K562 (cell line): ENCODE results near the gene B3GAT3. TPM values are rescaled to one million over a fixed set of nuclear protein-coding genes. Genes with fewer than 3 reads are reported as not detected.
A peak's percentile ranks its signal among the peaks of the same experiment; 100 is the strongest.

ENCODE experiments used
- ATAC-seq: fragments of 200-7000 bp; cut with Tn5 transposase; 3 replicates; pipeline ENCODE4 v1.9.1; 2020; ENCODE audit warnings: moderate library complexity
- BruUV-seq: library from RNA; stranded (reverse); fragments of 400-500 nt; replicated peaks from 2 replicates; lab custom pipeline; 2021; lab: Mats Ljungman, UMichigan
- CTCF ChIA-PET: fragments of 300-600 bp; formaldehyde crosslinking; extraction: SDS; loops from one replicate; lab custom pipeline; 2021; ENCODE audit warnings: low intra/inter-chr PET ratio; lab: Yijun Ruan, JAX
- POLR2A ChIA-PET: fragments of 300-600, 350-650 bp; sonication (Branson Sonifier 250); formaldehyde crosslinking; extraction: SDS; loops from one replicate; lab custom pipeline; 2021; ENCODE audit warnings: antibody characterized with exemption, inconsistent platforms; lab: Yijun Ruan, JAX
- DNase-seq, 4 experiments: peaks; one replicate each; pipeline versions ENCODE4 v3.0.0 to v3.0.0-alpha.2; 2011 to 2018; ENCODE audit warnings: low spot score in 3 of 4, mixed read lengths in 3 of 4; ENCODE audit errors: extremely low read depth in 1 of 4
- FAIRE-seq: peaks from 2 replicates; lab custom pipeline; 2011; peaks lifted over from hg19 to GRCh38; lab: Jason Lieb, UNC
- H2AFZ ChIP-seq: 2 replicates; pipeline ENCODE4 v1.6.0; 2011; ENCODE audit warnings: low read depth, low read length, control low read depth, inconsistent platforms
- H3K27ac ChIP-seq: fragments of 200-600 bp; 3 replicates; pipeline ENCODE4 v1.8.0; 2011; ENCODE audit warnings: low read depth, mild to moderate bottlenecking, control low read depth, inconsistent platforms, low read length, moderate library complexity, mixed read lengths; ENCODE audit errors: extremely low read depth
- H3K27me3 ChIP-seq, 2 experiments: fragments of 300-600 bp in 1 of 2; 2 replicates in 1 of 2; 3 replicates in 1 of 2; pipeline versions ENCODE4 v1.6.0 to v1.8.0; 2011; ENCODE audit warnings: inconsistent platforms in 2 of 2, low read length in 2 of 2, mild to moderate bottlenecking in 1 of 2, mixed read lengths in 1 of 2, moderate library complexity in 1 of 2; ENCODE audit not compliant: control insufficient read depth in 2 of 2, insufficient read depth in 2 of 2
- H3K36me3 ChIP-seq: fragments of 300-600 bp; 3 replicates; pipeline ENCODE4 v1.8.0; 2011; ENCODE audit warnings: mild to moderate bottlenecking, low read length, inconsistent platforms; ENCODE audit not compliant: control insufficient read depth, insufficient read depth
- H3K4me1 ChIP-seq, 2 experiments: fragments of 200-600 bp in 1 of 2; replicated peaks in 1 of 2; 2 replicates in 1 of 2; 3 replicates in 1 of 2; pipeline versions ENCODE4 v1.5.1 to v1.8.0; 2011; ENCODE audit warnings: inconsistent platforms in 2 of 2, low read length in 2 of 2, mild to moderate bottlenecking in 1 of 2, mixed read lengths in 1 of 2, moderate library complexity in 1 of 2; ENCODE audit not compliant: control insufficient read depth in 2 of 2, insufficient read depth in 2 of 2
- H3K4me2 ChIP-seq: 2 replicates; pipeline ENCODE4 v1.6.1; 2011; ENCODE audit warnings: low read length, control low read depth, inconsistent platforms, mixed read lengths; ENCODE audit not compliant: insufficient read depth
- H3K4me3 ChIP-seq: fragments of 200-600 bp; sonication (generic), shearing (Covaris generic); 2 replicates; pipeline ENCODE4 v1.5.1; 2016; ENCODE audit warnings: control low read depth, inconsistent platforms
- H3K79me2 ChIP-seq: fragments of 200-600 bp; 3 replicates; pipeline ENCODE4 v1.8.0; 2011; ENCODE audit warnings: low read length, inconsistent platforms; ENCODE audit not compliant: control insufficient read depth, insufficient read depth
- H3K9ac ChIP-seq, 2 experiments: 2 replicates each; pipeline versions ENCODE4 v1.6.0 to v1.6.1; 2011; ENCODE audit warnings: low read depth in 2 of 2, low read length in 2 of 2, control low read depth in 1 of 2, inconsistent platforms in 1 of 2, mild to moderate bottlenecking in 1 of 2, mixed read lengths in 1 of 2; ENCODE audit not compliant: insufficient read depth in 1 of 2
- H3K9me1 ChIP-seq: one replicate; pipeline ENCODE4 v1.6.0; 2011; ENCODE audit warnings: inconsistent platforms, mild to moderate bottlenecking, low read length, moderate library complexity; ENCODE audit not compliant: control insufficient read depth, insufficient read depth
- H3K9me3 ChIP-seq: replicated peaks from 2 replicates; pipeline ENCODE4 v1.5.1; 2011; ENCODE audit warnings: low read depth, low read length, inconsistent platforms; ENCODE audit not compliant: control insufficient read depth, insufficient read depth
- H4K20me1 ChIP-seq: replicated peaks from 2 replicates; pipeline ENCODE4 v1.6.1; 2011; ENCODE audit warnings: low read length, inconsistent platforms, mixed read lengths; ENCODE audit not compliant: control insufficient read depth, insufficient read depth
- ATF1 ChIP-seq, 2 experiments: fragments of 450-650 bp in 1 of 2; IDR thresholded peaks; 2 replicates each; pipeline ENCODE4 v1.6.1; 2016; ENCODE audit warnings: missing compliant biosample characterization in 1 of 2, missing genetic modification characterization in 1 of 2
- DPF2 ChIP-seq: fragments of 450-650 bp; IDR thresholded peaks from 2 replicates; pipeline ENCODE4 v1.6.1; 2016
- FOS ChIP-seq: IDR thresholded peaks from 3 replicates; pipeline ENCODE4 v1.6.1; 2011; ENCODE audit not compliant: insufficient read length; ENCODE audit errors: extremely low read depth
- FOXK1 ChIP-seq: sonication (generic); formaldehyde crosslinking; IDR thresholded peaks from 2 replicates; pipeline ENCODE4 v1.8.0; 2022; ENCODE audit warnings: missing genetic modification reagents, mild to moderate bottlenecking, borderline replicate concordance
- GABPB1 ChIP-seq: sonication (generic); formaldehyde crosslinking; IDR thresholded peaks from 2 replicates; pipeline ENCODE4 v1.8.0; 2022; ENCODE audit warnings: mild to moderate bottlenecking, missing genetic modification reagents
- GTF2E2 ChIP-seq: fragments of 200-800 bp; sonication (Bioruptor generic); IDR thresholded peaks from 2 replicates; pipeline ENCODE4 v1.6.1; 2016; ENCODE audit warnings: missing genetic modification characterization, missing compliant biosample characterization
- HBP1 ChIP-seq: fragments of 450-650 bp; formaldehyde crosslinking; IDR thresholded peaks from 2 replicates; pipeline ENCODE4 v1.4.0; 2022; ENCODE audit warnings: missing genetic modification characterization
- HNRNPUL1 ChIP-seq: fragments of 200-400 bp; formaldehyde crosslinking; IDR thresholded peaks from 2 replicates; pipeline ENCODE4 v1.6.1; 2017; ENCODE audit warnings: low read length
- NFYB ChIP-seq: IDR thresholded peaks from 2 replicates; pipeline ENCODE4 v1.6.1; 2011; ENCODE audit warnings: mild to moderate bottlenecking, moderate library complexity; ENCODE audit not compliant: insufficient read length; ENCODE audit errors: extremely low read depth
- RB1 ChIP-seq: fragments of 450-650 bp; IDR thresholded peaks from 2 replicates; pipeline ENCODE4 v1.6.1; 2017; ENCODE audit warnings: low read depth, mild to moderate bottlenecking
- SOX6 ChIP-seq: fragments of 450-650 bp; IDR thresholded peaks from 2 replicates; pipeline ENCODE4 v1.6.1; 2014; ENCODE audit warnings: mild to moderate bottlenecking
- TBL1XR1 ChIP-seq, 2 experiments: IDR thresholded peaks; 2 replicates each; pipeline ENCODE4 v1.6.1; 2012; ENCODE audit warnings: improper control_type of control experiment in 2 of 2, low read length in 2 of 2, mild to moderate bottlenecking in 1 of 2
- THRA ChIP-seq: fragments of 450-650 bp; IDR thresholded peaks from 2 replicates; pipeline ENCODE4 v1.6.1; 2017; ENCODE audit warnings: mild to moderate bottlenecking, moderate library complexity
- ZBTB17 ChIP-seq: fragments of 450-650 bp; formaldehyde crosslinking; IDR thresholded peaks from 2 replicates; pipeline ENCODE4 v1.4.0; 2020; ENCODE audit warnings: mild to moderate bottlenecking
- ZNF655 ChIP-seq: fragments of 250-450 bp; sonication (Bioruptor Pico); IDR thresholded peaks from 2 replicates; pipeline ENCODE4 v1.5.0; 2021
- ZNF717 ChIP-seq: fragments of 250-450 bp; sonication (Bioruptor Pico); IDR thresholded peaks from 2 replicates; pipeline ENCODE4 v1.5.0; 2021
- WGBS: fragments of 100-300 bp; shearing (Covaris generic); methylation state at CpG from one replicate; pipeline ENCODE4 v1.1.6; 2016; ENCODE audit warnings: low coverage, mixed read lengths; ENCODE audit not compliant: insufficient coverage; ENCODE audit errors: missing lambda C conversion rate; 5-methylcytosine and 5-hydroxymethylcytosine counted together
- in situ Hi-C: fragments of 300-500 bp; cut with MboI; formaldehyde crosslinking; loops from 4 replicates; pipeline ENCODE4 v1.15.0; 2018; ENCODE audit warnings: inconsistent platforms, mixed read lengths
- intact Hi-C: fragments of 100-400 bp; cut with micrococcal nuclease; formaldehyde crosslinking; loops from 2 replicates; pipeline ENCODE4 v1.14.2; 2022
- polyA plus RNA-seq, 8 experiments: library from polyadenylated mRNA; depleted of rRNA in 4 of 8; stranded (reverse) in 5 of 8; unstranded in 3 of 8; fragments of >200 nt; fragmentation: Nextera tagmentation in 2 of 8; fragmentation: Illumina TruSeq in 1 of 8; extraction: Ambion mirVana in 2 of 8; extraction: Trizol in 1 of 8; gene quantifications; 2 replicates each; pipeline versions ENCODE4 v1.2.1 to v1.2.3, GENCODE V29; 2011 to 2014; ENCODE audit warnings: inconsistent platforms in 1 of 8, missing spikeins in 1 of 8
- total RNA-seq, 7 experiments: library from RNA; depleted of rRNA in 6 of 7; stranded (reverse); fragments of >200 nt in 6 of 7; fragmentation: Illumina TruSeq in 2 of 7; extraction: Trizol in 2 of 7; gene quantifications; 2 replicates each; pipeline versions ENCODE4 v1.2.1 to v1.2.3, GENCODE V29; 2011 to 2021; ENCODE audit warnings: low replicate concordance in 1 of 7

B3GAT3 gene
- total and polyA plus RNA-seq, 9 of the 15 experiments (the other 6 are each of a cell fraction or from before 2014, with no cell fraction given): 0.30 to 64.0 (median 21.4) TPM

GRCh38 chr11:62645946-62646824, 24.4 kb upstream of the B3GAT3 start, which contains the start of gene GANAB (continued):
- TF ChIP-seq RB1 (peak; percentile 75; the same call in 1 of the 2 replicates), GTF2E2 (peak; percentile 80; the same call in 1 of the 2 replicates), NFYB (peak; percentile 56), ATF1 (CRISPR knock-in tag; IDR thresholded peaks at IDR 0.05) (no peak), ATF1 (tag; IDR thresholded peaks at IDR 0.05) (peak; percentile 92), TBL1XR1 (IDR thresholded peaks at IDR 0.05; ENCODE audit: low read length in 2 of 2) (no peak; a peak in 1 of 4 replicates), FOS (peak; percentile 62)

GRCh38 chr11:62645671-62645945, 23.8 kb upstream of the B3GAT3 start:
- CTCF ChIA-PET: interaction anchor here (1.1 kb wide), 1 partner anchor 33 kb away, joined by 3 read pairs; the partner anchor contains the start of gene ROM1
- FAIRE-seq (peak; percentile 23), ATAC-seq (peak; percentile 1), DNase-seq (no peak)
- no peaks in the 10 kb centered on the region for H3K27me3 ChIP-seq
- H3K27ac ChIP-seq: peak overlapping the region; percentile 96
- peak overlapping the region; percentile 99 for H3K4me2 ChIP-seq
- peak overlapping the region; percentile 62 for H2AFZ ChIP-seq
- in situ Hi-C loops: no loop called here
- BruUV-seq: no TSS peak
- 1% methylated on average over 11 of the region's 11 CpGs for WGBS
- H3K9ac ChIP-seq: peak overlapping the region; percentile 97 to 99
- no peaks in the 10 kb centered on the region for H3K9me3 ChIP-seq
- intact Hi-C loops: no loop called here
- H3K4me3 ChIP-seq: peak overlapping the region; percentile 97
- POLR2A ChIA-PET: interaction anchor here (0.5 to 4.5 kb wide), 11 partner anchors 9 to 166 kb away, joined by 3 to 83 read pairs (median 6); partner anchors contain the start of genes B3GAT3, BSCL2, C11orf98 and CSKMT
- peaks cover 12 to 32% of the 10 kb centered on the region in 2 experiments for H3K4me1 ChIP-seq
- peaks cover 20% of the 10 kb centered on the region for H4K20me1 ChIP-seq
- TF ChIP-seq THRA (no peak), ZBTB17 (CRISPR knock-in tag) (no peak), HNRNPUL1 (0 out of 2 replicates have a peak, but pooled peaks have one; percentile 67), FOXK1 (0 out of 2 replicates have a peak, but pooled peaks have one; percentile 44), SOX6 (no peak), GABPB1 (CRISPR knock-in tag) (0 out of 2 replicates have a peak, but pooled peaks have one; percentile 11), ZNF655 (CRISPR knock-in tag) (no peak), HBP1 (CRISPR knock-in tag) (no peak), DPF2 (no peak), ZNF717 (CRISPR knock-in tag) (no peak)
- H3K9me1 ChIP-seq: no peaks in the 10 kb centered on the region
- peaks cover 67% of the 10 kb centered on the region for H3K36me3 ChIP-seq
- peaks cover 67% of the 10 kb centered on the region for H3K79me2 ChIP-seq
